ENCODE data around the gene EPB41L1. TPM values are rescaled to one million over a fixed set of nuclear protein-coding genes. Genes with fewer than 3 reads are reported as not detected.

EPB41L1 gene
- total and polyA plus RNA-seq, 8 donors: 33.8 to 80.1 (median 38.7) TPM

GRCh38 chr20:36180323-36180722, 25.8 kb downstream of the EPB41L1 start:
- TF ChIP-seq, protein P1, sequence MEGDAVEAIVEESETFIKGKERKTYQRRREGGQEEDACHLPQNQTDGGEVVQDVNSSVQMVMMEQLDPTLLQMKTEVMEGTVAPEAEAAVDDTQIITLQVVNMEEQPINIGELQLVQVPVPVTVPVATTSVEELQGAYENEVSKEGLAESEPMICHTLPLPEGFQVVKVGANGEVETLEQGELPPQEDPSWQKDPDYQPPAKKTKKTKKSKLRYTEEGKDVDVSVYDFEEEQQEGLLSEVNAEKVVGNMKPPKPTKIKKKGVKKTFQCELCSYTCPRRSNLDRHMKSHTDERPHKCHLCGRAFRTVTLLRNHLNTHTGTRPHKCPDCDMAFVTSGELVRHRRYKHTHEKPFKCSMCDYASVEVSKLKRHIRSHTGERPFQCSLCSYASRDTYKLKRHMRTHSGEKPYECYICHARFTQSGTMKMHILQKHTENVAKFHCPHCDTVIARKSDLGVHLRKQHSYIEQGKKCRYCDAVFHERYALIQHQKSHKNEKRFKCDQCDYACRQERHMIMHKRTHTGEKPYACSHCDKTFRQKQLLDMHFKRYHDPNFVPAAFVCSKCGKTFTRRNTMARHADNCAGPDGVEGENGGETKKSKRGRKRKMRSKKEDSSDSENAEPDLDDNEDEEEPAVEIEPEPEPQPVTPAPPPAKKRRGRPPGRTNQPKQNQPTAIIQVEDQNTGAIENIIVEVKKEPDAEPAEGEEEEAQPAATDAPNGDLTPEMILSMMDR (IDR thresholded peaks at IDR 0.05): no peak
- DNase-seq: no peak
- intact Hi-C loops (cut with DNase I): no loop called here
- Histone ChIP-seq H3K9me3 (no peaks in the 10 kb centered on the region), H3K36me3 (peaks cover 0 to 7% of the 10 kb centered on the region in 2 donors), H3K4me3 (no peak overlapping the region), H3K27ac (no peak overlapping the region), H3K27me3 (no peaks in the 10 kb centered on the region), H3K4me1 (no peaks in the 10 kb centered on the region)
- no peak for ATAC-seq

DNA sequence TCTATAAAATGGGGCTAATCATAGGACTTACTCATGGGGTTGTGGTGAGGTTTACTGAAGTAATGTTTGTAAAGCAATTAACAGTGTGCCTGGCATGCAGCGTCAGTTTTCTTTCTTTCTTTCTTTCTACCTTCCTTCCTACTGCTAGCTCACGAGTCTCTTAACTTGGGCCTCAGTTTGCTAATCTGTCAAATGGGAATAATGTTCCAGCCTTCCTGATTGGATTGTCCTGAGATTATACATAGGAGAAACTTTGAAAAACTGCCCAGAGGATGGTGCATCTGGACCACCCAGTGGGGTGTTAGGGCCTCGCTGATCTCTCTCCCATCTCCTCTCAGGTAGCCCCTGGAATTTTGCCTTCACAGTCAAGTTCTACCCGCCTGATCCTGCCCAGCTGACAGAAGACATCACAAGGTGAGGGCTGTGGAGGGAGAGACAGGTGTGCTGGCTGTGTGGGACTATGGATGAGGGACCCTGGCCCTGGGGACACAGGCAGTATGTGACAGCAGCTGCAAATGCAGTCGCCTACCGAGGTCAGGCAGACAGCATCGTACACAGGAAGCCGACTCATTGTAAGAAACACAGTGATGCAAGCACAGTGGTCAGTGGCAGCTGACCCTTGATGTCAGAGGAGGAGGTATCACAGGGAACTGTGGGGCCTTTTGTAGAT, 27.5 kb downstream of the EPB41L1 start:
- TF ChIP-seq, protein P1 (IDR thresholded peaks at IDR 0.05): no peak
- no peaks in the 10 kb centered on the region for H3K27me3 ChIP-seq
- H3K9me3 ChIP-seq: no peaks in the 10 kb centered on the region
- intact Hi-C loops (cut with DNase I): no loop called here
- ATAC-seq (peak; percentile 22), DNase-seq (no peak)
- H3K36me3 ChIP-seq: peaks cover 0 to 6% of the 10 kb centered on the region in 2 donors
- no peaks in the 10 kb centered on the region for H3K4me1 ChIP-seq
- H3K4me3 ChIP-seq: no peak overlapping the region
- H3K27ac ChIP-seq: no peak overlapping the region

DNA sequence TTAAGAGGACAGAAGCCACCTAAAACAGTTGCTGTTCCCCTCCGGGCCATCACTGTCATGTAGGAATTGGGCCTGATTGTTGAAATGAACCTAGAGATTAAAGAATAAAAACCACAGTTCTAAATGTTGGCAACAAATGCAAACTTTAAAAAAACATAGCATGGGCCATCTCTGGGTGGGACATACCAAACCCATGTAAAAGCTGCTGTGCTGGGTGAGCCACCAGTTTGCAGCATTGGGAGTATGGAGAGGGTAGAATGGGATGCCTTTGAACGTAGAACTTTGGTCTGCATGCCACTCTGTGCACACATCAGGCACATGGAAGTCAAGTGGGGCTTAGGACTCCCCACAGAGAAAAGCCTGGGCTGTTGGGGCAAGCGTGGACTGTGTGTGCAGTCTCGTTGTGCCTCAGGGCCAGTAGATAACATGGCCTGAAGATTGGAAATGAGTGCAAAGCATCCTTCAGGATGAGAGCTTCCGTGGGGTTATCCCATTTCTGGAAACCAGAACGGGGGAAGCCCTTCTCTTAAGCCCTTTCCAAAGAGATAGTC, 28.1 kb downstream of the EPB41L1 start:
- H3K9me3 ChIP-seq: no peaks in the 10 kb centered on the region
- H3K36me3 ChIP-seq: peaks cover 0 to 12% of the 10 kb centered on the region in 2 donors
- intact Hi-C loops (cut with DNase I): no loop called here
- no peak overlapping the region for H3K27ac ChIP-seq
- no peak overlapping the region for H3K4me3 ChIP-seq
- ATAC-seq: no peak
- no peaks in the 10 kb centered on the region for H3K27me3 ChIP-seq
- H3K4me1 ChIP-seq: no peaks in the 10 kb centered on the region
- no peak for DNase-seq
- TF ChIP-seq, protein P1 (IDR thresholded peaks at IDR 0.05): no peak

- H3K36me3 ChIP-seq: peaks cover 0 to 12% of the 10 kb centered on the region in 2 donors
- H3K9me3 ChIP-seq: no peaks in the 10 kb centered on the region
- TF ChIP-seq, protein P1 (IDR thresholded peaks at IDR 0.05): no peak
- DNase-seq (no peak), ATAC-seq (no peak)
- no peak overlapping the region for H3K27ac ChIP-seq
- H3K4me3 ChIP-seq: no peak overlapping the region
- H3K27me3 ChIP-seq: no peaks in the 10 kb centered on the region
- H3K4me1 ChIP-seq: no peaks in the 10 kb centered on the region
- intact Hi-C loops (cut with DNase I): no loop called here
These were observed 28.8 kb downstream of the EPB41L1 start for GRCh38 chr20:36183155-36183944.
